Rectal smooth muscle tissue (tissue), 1 donor: ENCODE results near the gene PRKCE.

Experiments
- H3K27ac ChIP-seq: one replicate; pipeline ENCODE4 v1.7.0; 2013; ENCODE audit warnings: low read depth, low read length, inconsistent platforms
- H3K27me3 ChIP-seq: one replicate; pipeline ENCODE4 v1.7.0; 2013; ENCODE audit warnings: low read length; ENCODE audit not compliant: control insufficient read depth, insufficient read depth
- H3K36me3 ChIP-seq: one replicate; pipeline ENCODE4 v1.7.0; 2013; ENCODE audit warnings: low read length; ENCODE audit not compliant: control insufficient read depth, insufficient read depth
- H3K4me1 ChIP-seq: one replicate; pipeline ENCODE4 v1.7.0; 2013; ENCODE audit warnings: low read length; ENCODE audit not compliant: control insufficient read depth, insufficient read depth
- H3K4me3 ChIP-seq: one replicate; pipeline ENCODE4 v1.7.0; 2013; ENCODE audit warnings: low read length
- H3K9ac ChIP-seq: one replicate; pipeline ENCODE4 v1.7.0; 2013; ENCODE audit warnings: low read length

The PRKCE gene

GRCh38 chr2:45962177-45962921 is 310.9 kb downstream of the PRKCE start:
- Histone ChIP-seq H3K27ac (peak overlapping the region; percentile 52), H3K36me3 (no peaks in the 10 kb centered on the region), H3K4me1 (peaks cover 27% of the 10 kb centered on the region), H3K4me3 (no peak overlapping the region), H3K27me3 (no peaks in the 10 kb centered on the region), H3K9ac (no peak overlapping the region)

GRCh38 chr2:45963816-45964215 is 312.3 kb downstream of the PRKCE start:
- no peaks in the 10 kb centered on the region for H3K27me3 ChIP-seq
- no peak overlapping the region for H3K27ac ChIP-seq
- no peak overlapping the region for H3K4me3 ChIP-seq
- no peaks in the 10 kb centered on the region for H3K36me3 ChIP-seq
- no peak overlapping the region for H3K9ac ChIP-seq
- H3K4me1 ChIP-seq = peaks cover 27% of the 10 kb centered on the region

GRCh38 chr2:45964223-45964841 is 312.9 kb downstream of the PRKCE start:
- Histone ChIP-seq H3K27ac (no peak overlapping the region), H3K4me1 (peaks cover 27% of the 10 kb centered on the region), H3K36me3 (no peaks in the 10 kb centered on the region), H3K27me3 (no peaks in the 10 kb centered on the region), H3K9ac (no peak overlapping the region), H3K4me3 (no peak overlapping the region)

- Histone ChIP-seq H3K9ac (no peak overlapping the region), H3K27ac (no peak overlapping the region), H3K27me3 (no peaks in the 10 kb centered on the region), H3K36me3 (no peaks in the 10 kb centered on the region), H3K4me1 (peaks cover 27% of the 10 kb centered on the region), H3K4me3 (no peak overlapping the region)
Observed at GRCh38 chr2:45964906-45965305, 313.4 kb downstream of the PRKCE start.

GRCh38 chr2:45965871-45966498 is 314.5 kb downstream of the PRKCE start:
- no peak overlapping the region for H3K9ac ChIP-seq
- H3K27ac ChIP-seq = no peak overlapping the region
- no peak overlapping the region for H3K4me3 ChIP-seq
- H3K4me1 ChIP-seq = peaks cover 26% of the 10 kb centered on the region
- H3K36me3 ChIP-seq = no peaks in the 10 kb centered on the region
- H3K27me3 ChIP-seq = no peaks in the 10 kb centered on the region

- H3K27me3 ChIP-seq = no peaks in the 10 kb centered on the region
- H3K9ac ChIP-seq = no peak overlapping the region
- H3K36me3 ChIP-seq = no peaks in the 10 kb centered on the region
- H3K4me1 ChIP-seq = peaks cover 10% of the 10 kb centered on the region
- no peak overlapping the region for H3K27ac ChIP-seq
- no peak overlapping the region for H3K4me3 ChIP-seq
Observed at GRCh38 chr2:45968946-45969584, 317.6 kb downstream of the PRKCE start.

- Histone ChIP-seq H3K27ac (no peak overlapping the region), H3K4me3 (no peak overlapping the region), H3K36me3 (no peaks in the 10 kb centered on the region), H3K9ac (no peak overlapping the region), H3K4me1 (no peaks in the 10 kb centered on the region), H3K27me3 (no peaks in the 10 kb centered on the region)
Observed at GRCh38 chr2:45973426-45973825, 322.0 kb downstream of the PRKCE start.

GRCh38 chr2:45974056-45974455 is 322.6 kb downstream of the PRKCE start:
- no peaks in the 10 kb centered on the region for H3K27me3 ChIP-seq
- H3K4me3 ChIP-seq = no peak overlapping the region
- no peak overlapping the region for H3K9ac ChIP-seq
- no peak overlapping the region for H3K27ac ChIP-seq
- H3K4me1 ChIP-seq = no peaks in the 10 kb centered on the region
- H3K36me3 ChIP-seq = no peaks in the 10 kb centered on the region

- Histone ChIP-seq H3K4me1 (no peaks in the 10 kb centered on the region), H3K4me3 (no peak overlapping the region), H3K27me3 (no peaks in the 10 kb centered on the region), H3K27ac (no peak overlapping the region), H3K36me3 (no peaks in the 10 kb centered on the region), H3K9ac (no peak overlapping the region)
Observed at GRCh38 chr2:45974762-45975408, 323.4 kb downstream of the PRKCE start.

GRCh38 chr2:45975752-45976517 is 324.5 kb downstream of the PRKCE start:
- H3K4me3 ChIP-seq = no peak overlapping the region
- H3K4me1 ChIP-seq = no peaks in the 10 kb centered on the region
- H3K9ac ChIP-seq = no peak overlapping the region
- no peak overlapping the region for H3K27ac ChIP-seq
- no peaks in the 10 kb centered on the region for H3K36me3 ChIP-seq
- no peaks in the 10 kb centered on the region for H3K27me3 ChIP-seq

GRCh38 chr2:45978302-45978859 is 326.9 kb downstream of the PRKCE start:
- Histone ChIP-seq H3K4me1 (no peaks in the 10 kb centered on the region), H3K27ac (no peak overlapping the region), H3K27me3 (no peaks in the 10 kb centered on the region), H3K4me3 (no peak overlapping the region), H3K9ac (no peak overlapping the region), H3K36me3 (peaks cover 4% of the 10 kb centered on the region)
